CD14-positive monocyte (primary cell): ENCODE data around the gene USB1. TPM values are rescaled to one million over a fixed set of nuclear protein-coding genes. Genes with fewer than 3 reads are reported as not detected.

Experiments used
- DNase-seq, 3 donors: peaks; one replicate each; pipeline ENCODE4 v3.0.0-alpha.2; 2011 to 2022
- H2AFZ ChIP-seq: 2 replicates; pipeline ENCODE4 v1.6.0; 2012; ENCODE audit warnings: mild to moderate bottlenecking, low read depth, low read length, inconsistent platforms; ENCODE audit not compliant: insufficient read depth, poor library complexity, severe bottlenecking
- H3K27ac ChIP-seq, 2 donors: 1 replicate in 1 of 2; 2 replicates in 1 of 2; pipeline ENCODE4 v1.5.1; 2012 to 2013; ENCODE audit warnings: low read length in 2 of 2, control low read depth in 1 of 2, inconsistent platforms in 1 of 2, low read depth in 1 of 2, mild to moderate bottlenecking in 1 of 2
- H3K27me3 ChIP-seq, 2 donors: one replicate each; pipeline versions ENCODE4 v1.6.0 to v1.6.1; 2011 to 2013; ENCODE audit warnings: low read length in 2 of 2; ENCODE audit not compliant: control insufficient read depth in 2 of 2, insufficient read depth in 2 of 2
- H3K36me3 ChIP-seq, 2 donors: replicated peaks in 1 of 2; 1 replicate in 1 of 2; 2 replicates in 1 of 2; pipeline versions ENCODE4 v1.5.1 to v1.6.1; 2012 to 2013; ENCODE audit warnings: low read length in 2 of 2, control low read depth in 1 of 2, inconsistent platforms in 1 of 2, mild to moderate bottlenecking in 1 of 2; ENCODE audit not compliant: insufficient read depth in 2 of 2, control insufficient read depth in 1 of 2
- H3K4me1 ChIP-seq, 2 donors: 1 replicate in 1 of 2; 2 replicates in 1 of 2; pipeline versions ENCODE4 v1.5.1 to v1.6.1; 2012 to 2013; ENCODE audit warnings: low read length in 2 of 2, control low read depth in 1 of 2, inconsistent platforms in 1 of 2, mild to moderate bottlenecking in 1 of 2, moderate library complexity in 1 of 2; ENCODE audit not compliant: insufficient read depth in 2 of 2, control insufficient read depth in 1 of 2
- H3K4me2 ChIP-seq: replicated peaks from 2 replicates; pipeline ENCODE3; 2012; ENCODE audit warnings: low read length, moderate library complexity, mild to moderate bottlenecking; ENCODE audit not compliant: poor library complexity, severe bottlenecking; ENCODE audit errors: extremely low read depth
- H3K4me3 ChIP-seq, 3 experiments: fragments of 200-600 bp in 1 of 3; sonication (generic) in 1 of 3; replicated peaks in 1 of 3; 1 replicate in 2 of 3; 2 replicates in 1 of 3; pipeline ENCODE4 v1.5.1; 2011 to 2013; ENCODE audit warnings: low read length in 3 of 3, mild to moderate bottlenecking in 3 of 3, control low read depth in 2 of 3, low read depth in 2 of 3, inconsistent platforms in 1 of 3, moderate library complexity in 1 of 3
- H3K79me2 ChIP-seq: 2 replicates; pipeline ENCODE4 v1.6.0; 2012; ENCODE audit warnings: mild to moderate bottlenecking, control low read depth, inconsistent platforms, low read length, moderate library complexity; ENCODE audit not compliant: insufficient read depth
- H3K9ac ChIP-seq: 2 replicates; pipeline ENCODE4 v1.6.0; 2017; ENCODE audit warnings: low read length, mild to moderate bottlenecking; ENCODE audit not compliant: insufficient read depth, poor library complexity, severe bottlenecking
- H3K9me3 ChIP-seq, 2 donors: replicated peaks in 1 of 2; 1 replicate in 1 of 2; 2 replicates in 1 of 2; pipeline versions ENCODE4 v1.5.1 to v1.6.1; 2012 to 2013; ENCODE audit warnings: low read length in 2 of 2, control low read depth in 1 of 2; ENCODE audit not compliant: control insufficient read depth in 1 of 2, insufficient read depth in 1 of 2
- H4K20me1 ChIP-seq: 2 replicates; pipeline ENCODE4 v1.6.0; 2012; ENCODE audit warnings: mild to moderate bottlenecking, low read length, control low read depth, moderate library complexity; ENCODE audit not compliant: insufficient read depth
- H3K27ac Mint-ChIP-seq, 7 donors: one replicate each; pipeline ENCODE4 v1.8.0; 2020; ENCODE audit warnings: mild to moderate bottlenecking in 7 of 7, mixed read lengths in 7 of 7, moderate library complexity in 6 of 7, inconsistent platforms in 2 of 7
- H3K27me3 Mint-ChIP-seq, 3 donors: one replicate each; pipeline ENCODE4 v1.8.0; 2021 to 2022; ENCODE audit warnings: low read depth in 3 of 3, mild to moderate bottlenecking in 3 of 3, mixed read lengths in 3 of 3, moderate library complexity in 3 of 3, inconsistent platforms in 1 of 3
- H3K36me3 Mint-ChIP-seq, 2 donors: one replicate each; pipeline ENCODE4 v1.8.0; 2020; ENCODE audit warnings: mixed read lengths in 2 of 2, inconsistent platforms in 1 of 2, mild to moderate bottlenecking in 1 of 2
- H3K4me1 Mint-ChIP-seq: one replicate; pipeline ENCODE4 v1.8.0; 2020; ENCODE audit warnings: mild to moderate bottlenecking, mixed read lengths
- H3K4me3 Mint-ChIP-seq, 2 donors: one replicate each; pipeline ENCODE4 v1.8.0; 2020; ENCODE audit warnings: mild to moderate bottlenecking in 2 of 2, mixed read lengths in 2 of 2, moderate library complexity in 1 of 2
- H3K9me3 Mint-ChIP-seq, 7 donors: one replicate each; pipeline ENCODE4 v1.8.0; 2020 to 2022; ENCODE audit warnings: mixed read lengths in 7 of 7, mild to moderate bottlenecking in 6 of 7, moderate library complexity in 6 of 7, inconsistent platforms in 2 of 7
- CTCF ChIP-seq: fragments of 200-600 bp; IDR thresholded peaks from one replicate; pipeline ENCODE4 v1.8.0; 2022; ENCODE audit warnings: antibody characterized with exemption, mild to moderate bottlenecking
- WGBS: methylation state at CpG from one replicate; pipeline ENCODE4 v1.1.5; 2013; ENCODE audit warnings: missing lambda C conversion rate; ENCODE audit not compliant: insufficient coverage; 5-methylcytosine and 5-hydroxymethylcytosine counted together
- intact Hi-C, 2 donors: fragments of 100-400 bp; cut with micrococcal nuclease; formaldehyde crosslinking; loops; one replicate each; pipeline versions ENCODE4 v1.15.0 to v1.15.1; 2023
- polyA plus RNA-seq, 3 donors: library from polyadenylated mRNA; depleted of rRNA in 1 of 3; unstranded in 2 of 3; stranded (reverse) in 1 of 3; fragments of 300-500 nt in 2 of 3; fragments of >200 nt in 1 of 3; fragmentation: Illumina TruSeq in 2 of 3; gene quantifications; 1 replicate in 2 of 3; 2 replicates in 1 of 3; pipeline ENCODE4 v1.2.3, GENCODE V29; 2012 to 2021

USB1 gene
- polyA plus RNA-seq, 3 donors, result 25.7 to 55.7 (median 44.4) TPM

- Histone ChIP-seq H3K9ac (no peak overlapping the region), H3K27me3 (no peaks in the 10 kb centered on the region), H4K20me1 (no peaks in the 10 kb centered on the region), H2AFZ (no peak overlapping the region), H3K79me2 (no peaks in the 10 kb centered on the region), H3K4me3 (no peak overlapping the region), H3K36me3 (no peaks in the 10 kb centered on the region), H3K4me2 (no peak overlapping the region), H3K4me1 (no peaks in the 10 kb centered on the region), H3K9me3 (no peaks in the 10 kb centered on the region), H3K27ac (no peak overlapping the region)
- Mint-ChIP-seq H3K27ac (no peak overlapping the region), H3K9me3 (no peaks in the 10 kb centered on the region), H3K27me3 (peaks cover 0 to 5% (median 2%) of the 10 kb centered on the region in 3 donors), H3K36me3 (no peaks in the 10 kb centered on the region), H3K4me3 (no peak overlapping the region), H3K4me1 (no peaks in the 10 kb centered on the region)
- TF ChIP-seq CTCF, result no peak
- 96% methylated on average over 5 of the region's 10 CpGs for whole genome bisulfite sequencing
- intact Hi-C loops, result no loop called here
- no peak for DNase-seq
These were observed 40.9 kb upstream of the USB1 start for GRCh38 chr16:57960310-57960709.

- intact Hi-C loops, result no loop called here
- Histone ChIP-seq H3K27ac (no peak overlapping the region), H3K4me3 (no peak overlapping the region), H3K9me3 (no peaks in the 10 kb centered on the region), H3K9ac (no peak overlapping the region), H3K4me1 (no peaks in the 10 kb centered on the region), H2AFZ (no peak overlapping the region), H3K36me3 (no peaks in the 10 kb centered on the region), H3K27me3 (no peaks in the 10 kb centered on the region), H3K79me2 (no peaks in the 10 kb centered on the region), H4K20me1 (no peaks in the 10 kb centered on the region), H3K4me2 (no peak overlapping the region)
- H3K9me3 Mint-ChIP-seq, result no peaks in the 10 kb centered on the region
- no peaks in the 10 kb centered on the region for H3K36me3 Mint-ChIP-seq
- no peak overlapping the region for H3K27ac Mint-ChIP-seq
- no peak for DNase-seq
- H3K4me1 Mint-ChIP-seq, result no peaks in the 10 kb centered on the region
- no peak for TF ChIP-seq CTCF
- no peak overlapping the region for H3K4me3 Mint-ChIP-seq
- H3K27me3 Mint-ChIP-seq, result peaks cover 0 to 6% (median 2%) of the 10 kb centered on the region in 3 donors
- 98% methylated on average over 7 of the region's 7 CpGs for WGBS
These were observed 40.3 kb upstream of the USB1 start for GRCh38 chr16:57960826-57961472.
